Measurements from ENCODE around the gene EDC3.

EDC3 gene

GRCh38 chr15:74624020-74624602 lies 71.7 kb downstream of the EDC3 start:
- DNase-seq: no peak

GRCh38 chr15:74622758-74623157 lies 73.1 kb downstream of the EDC3 start:
- DNase-seq: no peak

GRCh38 chr15:74621936-74622335 lies 73.9 kb downstream of the EDC3 start:
- DNase-seq: no peak

- DNase-seq: no peak
Measured at GRCh38 chr15:74621546-74621920, 74.3 kb downstream of the EDC3 start.

GRCh38 chr15:74620636-74621545 lies 74.9 kb downstream of the EDC3 start:
- peak; percentile 84 for DNase-seq

- DNase-seq: no peak
Measured at GRCh38 chr15:74619916-74620635, 75.7 kb downstream of the EDC3 start.

GRCh38 chr15:74618841-74619596 lies 76.8 kb downstream of the EDC3 start:
- no peak for DNase-seq

GRCh38 chr15:74616996-74617395 lies 78.8 kb downstream of the EDC3 start:
- DNase-seq: no peak

GRCh38 chr15:74616366-74616939 lies 79.4 kb downstream of the EDC3 start:
- DNase-seq: peak; percentile 77

- DNase-seq: peak; percentile 95
Measured at GRCh38 chr15:74615508-74616365, 80.1 kb downstream of the EDC3 start, which contains the start of gene CLK3. TSS of gene CLK3 (plus strand) at chr15:74615836. CDS start at chr15:74619197, 3,361 bp downstream.

GRCh38 chr15:74614744-74615507 lies 80.9 kb downstream of the EDC3 start:
- DNase-seq: peak; percentile 96

GRCh38 chr15:74613953-74614743 lies 81.7 kb downstream of the EDC3 start:
- no peak for DNase-seq

GRCh38 chr15:74613089-74613952 lies 82.5 kb downstream of the EDC3 start:
- no peak for DNase-seq

GRCh38 chr15:74612677-74613076 lies 83.1 kb downstream of the EDC3 start:
- no peak for DNase-seq

- DNase-seq: no peak
Measured at GRCh38 chr15:74611834-74612233, 84.0 kb downstream of the EDC3 start.

- DNase-seq: no peak
Measured at GRCh38 chr15:74611341-74611740, 84.5 kb downstream of the EDC3 start.

- DNase-seq: no peak
Measured at GRCh38 chr15:74610302-74610951, 85.4 kb downstream of the EDC3 start.

GRCh38 chr15:74609938-74610301 lies 85.9 kb downstream of the EDC3 start:
- no peak for DNase-seq
